ENCODE data around the gene PLD3. TPM values are rescaled to one million over a fixed set of nuclear protein-coding genes. Genes with fewer than 3 reads are reported as not detected.

The PLD3 gene
- total RNA-seq, 1 experiment from 2014 or later: 146 TPM

GRCh38 chr19:40337594-40337993 is 10.9 kb upstream of the PLD3 start:
- POLR2A ChIA-PET (ENCODE audit: unreplicated experiment): no interaction called here
- no peaks in the 10 kb centered on the region for H3K9me3 ChIP-seq (ENCODE audit: insufficient read depth, low read depth)
- CTCF ChIA-PET: interaction anchor here (0.5 kb wide), 1 partner anchor 1113 kb away, joined by 3 read pairs; no protein-coding TSS in a partner anchor
- no peak overlapping the region for H3K27ac ChIP-seq
- no peaks in the 10 kb centered on the region for H3K9me2 ChIP-seq (ENCODE audit: insufficient read depth)
- no TSS peak for BruUV-seq (replicated peaks)
- H3K4me2 ChIP-seq: no peak overlapping the region
- no peak for DNase-seq
- 0 out of 2 replicates have a peak, but pooled peaks cover 3% of the 10 kb centered on the region for H3K36me3 ChIP-seq (ENCODE audit: low read depth)
- intact Hi-C loops (cut with micrococcal nuclease; ENCODE audit: unreplicated experiment): no loop called here
- no peak overlapping the region for H2AFZ ChIP-seq
- no peaks in the 10 kb centered on the region for H3K79me2 ChIP-seq (ENCODE audit: low read depth)
- TF ChIP-seq EZH2 (IDR thresholded peaks at IDR 0.05; ENCODE audit: low read depth) (no peak), CTCF (conservative IDR thresholded peaks at IDR 0.05) (no peak)
- H4K20me1 ChIP-seq (ENCODE audit: insufficient read depth): no peaks in the 10 kb centered on the region
- no peaks in the 10 kb centered on the region for H3F3A ChIP-seq (ENCODE audit: insufficient read depth, low read depth)
- H3K4me1 ChIP-seq (replicated peaks; ENCODE audit: insufficient read depth): no peaks in the 10 kb centered on the region
- no peaks in the 10 kb centered on the region for H3K27me3 ChIP-seq (ENCODE audit: insufficient read depth, low read depth)
- H3K4me3 ChIP-seq: no peak overlapping the region

GRCh38 chr19:40339018-40339728 is 9.3 kb upstream of the PLD3 start:
- Histone ChIP-seq H3F3A (ENCODE audit: insufficient read depth, low read depth) (no peaks in the 10 kb centered on the region), H3K27me3 (ENCODE audit: insufficient read depth, low read depth) (no peaks in the 10 kb centered on the region), H3K27ac (no peak overlapping the region), H3K79me2 (ENCODE audit: low read depth) (no peaks in the 10 kb centered on the region), H3K4me3 (no peak overlapping the region), H4K20me1 (ENCODE audit: insufficient read depth) (no peaks in the 10 kb centered on the region), H3K9me3 (ENCODE audit: insufficient read depth, low read depth) (no peaks in the 10 kb centered on the region), H3K36me3 (ENCODE audit: low read depth) (no peaks in the 10 kb centered on the region), H2AFZ (no peak overlapping the region), H3K4me2 (no peak overlapping the region), H3K9me2 (ENCODE audit: insufficient read depth) (no peaks in the 10 kb centered on the region), H3K4me1 (replicated peaks; ENCODE audit: insufficient read depth) (no peaks in the 10 kb centered on the region)
- no TSS peak for BruUV-seq (replicated peaks)
- no peak for TF ChIP-seq CTCF (conservative IDR thresholded peaks at IDR 0.05)
- TF ChIP-seq EZH2 (IDR thresholded peaks at IDR 0.05; ENCODE audit: low read depth): no peak
- ChIA-PET POLR2A (ENCODE audit: unreplicated experiment) (no interaction called here), CTCF (no interaction called here)
- DNase-seq: no peak
- intact Hi-C loops (cut with micrococcal nuclease; ENCODE audit: unreplicated experiment): no loop called here

GRCh38 chr19:40341601-40342482 is 6.7 kb upstream of the PLD3 start:
- CTCF ChIA-PET: no interaction called here
- H3K36me3 ChIP-seq (ENCODE audit: low read depth): no peaks in the 10 kb centered on the region
- DNase-seq: no peak
- H3K4me1 ChIP-seq (replicated peaks; ENCODE audit: insufficient read depth): 0 out of 2 replicates have a peak, but pooled peaks cover 3% of the 10 kb centered on the region
- no peak overlapping the region for H3K27ac ChIP-seq
- H3K79me2 ChIP-seq (ENCODE audit: low read depth): peaks cover 7% of the 10 kb centered on the region; the same call in 1 of the 2 replicates
- H3F3A ChIP-seq (ENCODE audit: insufficient read depth, low read depth): no peaks in the 10 kb centered on the region; the same call in 1 of the 2 replicates
- no peaks in the 10 kb centered on the region for H3K9me3 ChIP-seq (ENCODE audit: insufficient read depth, low read depth)
- H2AFZ ChIP-seq: no peak overlapping the region
- no peaks in the 10 kb centered on the region for H4K20me1 ChIP-seq (ENCODE audit: insufficient read depth)
- no TSS peak for BruUV-seq (replicated peaks)
- intact Hi-C loops (cut with micrococcal nuclease; ENCODE audit: unreplicated experiment): no loop called here
- no peak overlapping the region for H3K4me3 ChIP-seq
- POLR2A ChIA-PET (ENCODE audit: unreplicated experiment): no interaction called here
- no peaks in the 10 kb centered on the region for H3K9me2 ChIP-seq (ENCODE audit: insufficient read depth)
- no peak for TF ChIP-seq CTCF (conservative IDR thresholded peaks at IDR 0.05)
- TF ChIP-seq EZH2 (IDR thresholded peaks at IDR 0.05; ENCODE audit: low read depth): no peak
- H3K4me2 ChIP-seq: no peak overlapping the region
- no peaks in the 10 kb centered on the region for H3K27me3 ChIP-seq (ENCODE audit: insufficient read depth, low read depth)

All from PC-9 (cell line).